NT2/D1 (cell line): ENCODE data around the gene SLC26A4.

Source experiments
- YY1 ChIP-seq: IDR thresholded peaks from 2 replicates; pipeline ENCODE4 v1.6.1; 2011; ENCODE audit not compliant: insufficient read length, insufficient read depth
- ZNF274 ChIP-seq: IDR thresholded peaks from 2 replicates; pipeline ENCODE4 v1.6.1; 2011; ENCODE audit warnings: mild to moderate bottlenecking, low read depth, low read length

DNA sequence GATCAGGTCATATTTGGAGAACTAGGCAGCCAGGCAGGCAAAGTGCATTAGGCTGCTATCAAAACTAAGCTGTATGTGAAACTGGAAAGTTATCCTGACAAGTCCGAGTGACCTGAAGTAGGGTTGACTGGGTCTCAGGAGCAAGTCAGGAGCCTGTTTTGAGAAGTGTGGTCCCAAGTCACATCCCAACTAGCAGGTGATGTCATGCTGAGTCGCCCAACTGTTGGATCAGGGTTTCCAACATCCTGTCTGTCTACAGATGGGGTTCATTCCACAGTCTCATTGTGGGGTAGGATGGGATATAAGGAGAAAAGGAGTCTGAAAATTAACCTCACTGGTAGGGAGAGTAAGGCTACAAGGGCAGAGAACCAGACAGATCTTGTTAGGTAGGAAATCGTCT lies 27.0 kb downstream of the SLC26A4 start:
- TF ChIP-seq ZNF274, result no peak
- no peak for TF ChIP-seq YY1
